Right lobe of liver (tissue), 6 donors: ENCODE results near the gene ADAMTSL2. TPM values are rescaled to one million over a fixed set of nuclear protein-coding genes. Genes with fewer than 3 reads are reported as not detected.
A peak's percentile ranks its signal among the peaks of the same experiment; 100 is the strongest.

Source experiments
- ATAC-seq, 4 donors: fragments of 200-7000 bp; cut with Tn5 transposase; one replicate each; pipeline ENCODE4 v1.9.1; 2020; ENCODE audit warnings: mild to moderate bottlenecking in 4 of 4, moderate library complexity in 4 of 4
- DNase-seq, 3 donors: peaks; one replicate each; pipeline ENCODE4 v3.0.0-alpha.2; 2020
- H3K27ac ChIP-seq, 3 donors: fragments of 200-600 bp; one replicate each; pipeline ENCODE4 v1.8.0; 2022
- H3K27me3 ChIP-seq, 2 donors: fragments of 200-600 bp; one replicate each; pipeline ENCODE4 v1.8.0; 2022
- H3K36me3 ChIP-seq, 4 donors: fragments of 200-600 bp; sonication (generic) in 1 of 4; one replicate each; pipeline versions ENCODE4 v1.5.1 to v1.8.0; 2017 to 2022; ENCODE audit warnings: control low read depth in 1 of 4
- H3K4me1 ChIP-seq, 4 donors: fragments of 200-600 bp; sonication (generic) in 1 of 4; one replicate each; pipeline versions ENCODE4 v1.5.1 to v1.8.0; 2017 to 2022; ENCODE audit warnings: control low read depth in 1 of 4
- H3K4me3 ChIP-seq, 3 donors: fragments of 200-600 bp; one replicate each; pipeline ENCODE4 v1.8.0; 2022
- H3K9me3 ChIP-seq, 4 donors: fragments of 200-600 bp; sonication (generic) in 1 of 4; one replicate each; pipeline versions ENCODE4 v1.5.1 to v1.8.0; 2017 to 2022; ENCODE audit warnings: control low read depth in 1 of 4
- CTCF ChIP-seq, 4 donors: fragments of 200-600 bp in 3 of 4; fragments of 450-650 bp in 1 of 4; IDR thresholded peaks; one replicate each; pipeline versions ENCODE4 v1.5.1 to v1.8.0; 2016 to 2022; ENCODE audit warnings: antibody characterized with exemption in 4 of 4, mild to moderate bottlenecking in 2 of 4
- POLR2A ChIP-seq: fragments of 450-650 bp; IDR thresholded peaks from one replicate; pipeline ENCODE4 v1.6.1; 2017; ENCODE audit warnings: antibody characterized with exemption, mild to moderate bottlenecking
- WGBS: methylation state at CpG from one replicate; pipeline ENCODE4 v1.1.6; 2018; ENCODE audit warnings: low coverage, low lambda C conversion rate; ENCODE audit not compliant: insufficient coverage; ENCODE audit errors: missing lambda C conversion rate; 5-methylcytosine and 5-hydroxymethylcytosine counted together
- intact Hi-C, 2 donors: fragments of 100-400 bp; cut with DNase I; formaldehyde crosslinking; loops; one replicate each; pipeline versions ENCODE4 v1.11.2 to v1.14.1; 2022
- total RNA-seq, 6 experiments: library from RNA; depleted of rRNA in 2 of 6; stranded (reverse); fragments of >200 nt in 2 of 6; fragmentation: NEBNext Ultra II Directional in 3 of 6; extraction: Animal tissue kit (Norgen Biotek cat#: 25700) in 3 of 6; gene quantifications; one replicate each; pipeline versions ENCODE4 v1.1.0 to v1.2.4, GENCODE V29; 2016 to 2023
- donor health status: DM: no; HTN: yes; CAD: no.
- donor health status: DM: no; HTN: no; CAD: no.
- donor health status: DM: no; HTN: no; CAD: no.
- donor health status: DM: no; HTN: yes; CAD: no.
- donor health status: DM: no; HTN: yes; CAD: no.

ADAMTSL2 gene
- total RNA-seq, 6 experiments from 2014 or later = 9.2 to 24.8 (median 12.7) TPM

- Histone ChIP-seq H3K9me3 (no peaks in the 10 kb centered on the region), H3K4me1 (peaks cover 0 to 28% (median 9%) of the 10 kb centered on the region in 4 donors), H3K27ac (peak overlapping the region; percentile 79 to 97 (median 87)), H3K36me3 (no peaks in the 10 kb centered on the region), H3K27me3 (no peaks in the 10 kb centered on the region), H3K4me3 (no peak overlapping the region)
- intact Hi-C loops = loop anchor here (10.0 kb wide), 2 partner anchors 65 to 215 kb away; partner anchors contain the start of gene SARDH (in 1 of the 2)
- ATAC-seq = peak in 1 of 4 donors; percentile 1
- DNase-seq = no peak
- no peak for TF ChIP-seq CTCF (IDR thresholded peaks at IDR 0.05)
- TF ChIP-seq POLR2A = no peak
- 100% methylated on average over 3 of the region's 24 CpGs for WGBS
Measured at GRCh38 chr9:133520121-133520835, 14.2 kb upstream of the ADAMTSL2 start.

- WGBS = 29% methylated on average over 14 of the region's 21 CpGs
- ATAC-seq = peak; percentile 85 to 88 (median 85)
- Histone ChIP-seq H3K4me1 (peaks cover 0 to 28% (median 13%) of the 10 kb centered on the region in 4 donors), H3K36me3 (no peaks in the 10 kb centered on the region), H3K27ac (peak overlapping the region; percentile 79 to 97 (median 87)), H3K9me3 (no peaks in the 10 kb centered on the region), H3K27me3 (no peaks in the 10 kb centered on the region), H3K4me3 (no peak overlapping the region)
- TF ChIP-seq POLR2A (peak; percentile 58), CTCF (IDR thresholded peaks at IDR 0.05) (no peak)
- intact Hi-C loops = loop anchor here (10.0 kb wide), 2 partner anchors 63 to 213 kb away; partner anchors contain the start of gene SARDH (in 1 of the 2)
- DNase-seq = peak; percentile 85 to 90 (median 89)
Measured at GRCh38 chr9:133521122-133522072, 13.1 kb upstream of the ADAMTSL2 start.

GRCh38 chr9:133522073-133522910, 12.2 kb upstream of the ADAMTSL2 start:
- H3K4me1 ChIP-seq = peaks cover 0 to 28% (median 13%) of the 10 kb centered on the region in 4 donors
- H3K27me3 ChIP-seq = no peaks in the 10 kb centered on the region
- no peaks in the 10 kb centered on the region for H3K36me3 ChIP-seq
- TF ChIP-seq CTCF (IDR thresholded peaks at IDR 0.05) (no peak), POLR2A (no peak)
- WGBS = 51% methylated on average over 4 of the region's 14 CpGs
- H3K27ac ChIP-seq = no peak overlapping the region
- no peaks in the 10 kb centered on the region for H3K9me3 ChIP-seq
- intact Hi-C loops = loop anchor here (10.0 kb wide), 2 partner anchors 63 to 213 kb away; partner anchors contain the start of gene SARDH (in 1 of the 2)
- H3K4me3 ChIP-seq = no peak overlapping the region
- no peak for DNase-seq
- peak in 2 of 4 donors; percentile 1 for ATAC-seq

DNA sequence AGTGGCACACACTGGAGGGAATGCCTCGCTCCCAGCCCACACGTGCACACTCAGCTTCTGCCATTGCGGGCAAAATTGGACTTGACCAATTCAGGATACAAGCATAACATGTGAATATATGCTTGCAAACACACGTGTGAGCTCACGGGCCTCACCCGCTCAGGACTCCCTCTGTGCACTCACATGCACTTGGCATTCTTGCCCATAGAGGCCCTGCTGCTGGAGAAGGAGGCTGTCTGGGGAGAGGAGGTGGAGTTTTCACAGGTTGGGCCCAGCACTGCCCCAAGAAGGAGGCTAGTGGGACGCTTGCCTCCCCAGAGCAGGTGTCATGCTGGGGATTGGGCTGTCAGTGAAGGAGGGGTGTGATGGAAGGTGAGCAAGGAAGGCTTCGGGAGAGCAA, 11.4 kb upstream of the ADAMTSL2 start:
- 85% methylated on average over 2 of the region's 8 CpGs for WGBS
- H3K27me3 ChIP-seq = no peaks in the 10 kb centered on the region
- ATAC-seq (no peak), DNase-seq (no peak)
- no peak overlapping the region for H3K27ac ChIP-seq
- no peaks in the 10 kb centered on the region for H3K36me3 ChIP-seq
- no peaks in the 10 kb centered on the region for H3K9me3 ChIP-seq
- peaks cover 0 to 32% (median 13%) of the 10 kb centered on the region in 4 donors for H3K4me1 ChIP-seq
- H3K4me3 ChIP-seq = no peak overlapping the region
- intact Hi-C loops = loop anchor here (10.0 kb wide), 2 partner anchors 62 to 212 kb away; partner anchors contain the start of gene SARDH (in 1 of the 2)
- TF ChIP-seq CTCF (IDR thresholded peaks at IDR 0.05) (no peak), POLR2A (no peak)
